Measurements from ENCODE around the gene IGSF9B.

The IGSF9B gene

DNA sequence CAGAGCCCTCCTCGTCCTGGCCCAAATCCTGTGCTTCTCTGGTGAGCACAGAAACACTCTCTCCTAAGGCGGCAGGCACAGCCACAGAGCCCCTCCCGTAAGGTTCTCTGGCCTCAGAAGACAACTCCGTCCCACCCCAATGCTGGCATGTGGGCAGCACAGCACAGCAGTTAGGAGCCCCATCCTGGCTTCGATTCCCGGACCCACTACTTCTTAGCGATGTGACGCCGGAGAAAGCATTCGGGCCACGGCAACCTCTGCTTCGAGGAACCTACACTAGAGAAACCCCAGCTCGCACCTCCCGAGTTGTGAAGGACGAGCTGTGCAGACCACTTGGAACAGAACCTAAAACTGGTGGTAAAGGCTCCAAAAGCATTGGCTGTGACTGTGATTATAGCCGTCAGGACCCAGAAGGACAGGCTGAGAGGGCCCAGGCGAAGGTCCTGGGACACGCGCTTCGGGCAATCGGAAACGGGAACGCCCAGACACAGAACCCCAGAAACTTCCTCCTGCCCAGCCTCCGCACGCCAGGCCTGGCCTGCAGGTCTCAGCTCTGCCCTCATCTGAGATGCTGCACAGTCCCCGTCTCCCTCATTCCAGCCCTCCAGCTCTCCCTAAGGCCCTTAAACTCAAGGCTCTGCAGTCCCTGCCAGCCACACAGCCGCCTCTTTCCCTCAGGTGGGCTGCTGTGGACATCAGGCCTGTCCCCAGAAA lies 26.6 kb downstream of the IGSF9B start:
- TF ChIP-seq, protein P1, sequence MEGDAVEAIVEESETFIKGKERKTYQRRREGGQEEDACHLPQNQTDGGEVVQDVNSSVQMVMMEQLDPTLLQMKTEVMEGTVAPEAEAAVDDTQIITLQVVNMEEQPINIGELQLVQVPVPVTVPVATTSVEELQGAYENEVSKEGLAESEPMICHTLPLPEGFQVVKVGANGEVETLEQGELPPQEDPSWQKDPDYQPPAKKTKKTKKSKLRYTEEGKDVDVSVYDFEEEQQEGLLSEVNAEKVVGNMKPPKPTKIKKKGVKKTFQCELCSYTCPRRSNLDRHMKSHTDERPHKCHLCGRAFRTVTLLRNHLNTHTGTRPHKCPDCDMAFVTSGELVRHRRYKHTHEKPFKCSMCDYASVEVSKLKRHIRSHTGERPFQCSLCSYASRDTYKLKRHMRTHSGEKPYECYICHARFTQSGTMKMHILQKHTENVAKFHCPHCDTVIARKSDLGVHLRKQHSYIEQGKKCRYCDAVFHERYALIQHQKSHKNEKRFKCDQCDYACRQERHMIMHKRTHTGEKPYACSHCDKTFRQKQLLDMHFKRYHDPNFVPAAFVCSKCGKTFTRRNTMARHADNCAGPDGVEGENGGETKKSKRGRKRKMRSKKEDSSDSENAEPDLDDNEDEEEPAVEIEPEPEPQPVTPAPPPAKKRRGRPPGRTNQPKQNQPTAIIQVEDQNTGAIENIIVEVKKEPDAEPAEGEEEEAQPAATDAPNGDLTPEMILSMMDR (conservative IDR thresholded peaks at IDR 0.05): no peak
- no peak for TF ChIP-seq ZFX (IDR thresholded peaks at IDR 0.05)
- H3K27ac ChIP-seq: peak overlapping the region; percentile 80; the same call in 1 of the 2 replicates

DNA sequence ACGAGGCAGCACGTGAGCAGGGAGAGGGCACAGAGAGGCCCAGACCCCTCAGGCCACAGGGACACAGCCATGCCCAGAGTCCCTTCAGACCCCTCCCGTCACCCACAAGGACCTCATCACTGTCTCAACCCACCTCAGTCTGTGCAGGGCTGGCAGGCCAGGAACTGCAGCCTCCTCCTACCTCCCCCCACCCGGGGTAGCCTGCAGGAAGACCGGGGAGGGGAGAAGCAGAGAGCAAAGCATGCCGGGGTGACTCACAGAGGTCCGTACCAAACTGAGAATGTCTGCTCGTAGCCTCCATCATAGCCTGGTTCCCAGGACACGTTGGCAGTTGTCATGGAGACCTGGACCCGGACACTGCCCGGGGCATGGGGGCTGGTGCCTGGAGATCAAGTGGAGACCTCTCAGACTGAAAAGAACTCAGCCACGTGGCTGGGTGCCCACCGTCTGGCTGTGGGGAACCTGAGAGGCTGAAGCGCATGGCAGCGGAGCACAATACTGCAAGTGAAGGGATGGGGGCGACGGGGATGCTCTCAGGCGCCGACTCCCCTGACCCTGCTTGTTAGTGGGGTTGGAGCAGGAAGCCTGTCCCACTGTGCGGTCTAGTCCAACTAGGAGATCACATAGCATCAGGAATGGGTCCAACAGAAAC lies 27.2 kb downstream of the IGSF9B start:
- H3K27ac ChIP-seq: peak overlapping the region; percentile 80
- TF ChIP-seq ZFX (IDR thresholded peaks at IDR 0.05): no peak
- TF ChIP-seq, protein P1 (conservative IDR thresholded peaks at IDR 0.05): no peak

DNA sequence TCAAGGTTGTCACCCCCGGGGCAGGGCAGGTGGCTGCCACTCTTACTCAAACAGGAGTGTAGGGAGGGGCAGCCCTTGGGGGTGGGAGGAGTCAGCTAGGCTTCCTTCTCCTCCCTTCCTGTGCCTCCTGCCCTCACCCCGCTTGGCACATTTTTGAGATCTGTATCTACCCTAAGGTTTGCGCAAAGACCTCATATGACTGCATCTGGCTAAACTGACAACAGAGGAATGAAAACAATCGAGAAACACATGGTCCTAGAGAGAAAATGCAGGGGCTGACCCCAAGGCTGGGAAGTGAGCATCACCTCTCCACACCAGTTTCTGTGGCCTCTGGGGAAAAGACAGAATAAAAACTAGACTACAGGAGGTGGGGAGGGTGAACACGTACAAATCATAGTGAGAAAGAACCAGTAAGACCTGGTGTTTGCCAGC lies 28.1 kb downstream of the IGSF9B start:
- TF ChIP-seq ZFX (IDR thresholded peaks at IDR 0.05): no peak

DNA sequence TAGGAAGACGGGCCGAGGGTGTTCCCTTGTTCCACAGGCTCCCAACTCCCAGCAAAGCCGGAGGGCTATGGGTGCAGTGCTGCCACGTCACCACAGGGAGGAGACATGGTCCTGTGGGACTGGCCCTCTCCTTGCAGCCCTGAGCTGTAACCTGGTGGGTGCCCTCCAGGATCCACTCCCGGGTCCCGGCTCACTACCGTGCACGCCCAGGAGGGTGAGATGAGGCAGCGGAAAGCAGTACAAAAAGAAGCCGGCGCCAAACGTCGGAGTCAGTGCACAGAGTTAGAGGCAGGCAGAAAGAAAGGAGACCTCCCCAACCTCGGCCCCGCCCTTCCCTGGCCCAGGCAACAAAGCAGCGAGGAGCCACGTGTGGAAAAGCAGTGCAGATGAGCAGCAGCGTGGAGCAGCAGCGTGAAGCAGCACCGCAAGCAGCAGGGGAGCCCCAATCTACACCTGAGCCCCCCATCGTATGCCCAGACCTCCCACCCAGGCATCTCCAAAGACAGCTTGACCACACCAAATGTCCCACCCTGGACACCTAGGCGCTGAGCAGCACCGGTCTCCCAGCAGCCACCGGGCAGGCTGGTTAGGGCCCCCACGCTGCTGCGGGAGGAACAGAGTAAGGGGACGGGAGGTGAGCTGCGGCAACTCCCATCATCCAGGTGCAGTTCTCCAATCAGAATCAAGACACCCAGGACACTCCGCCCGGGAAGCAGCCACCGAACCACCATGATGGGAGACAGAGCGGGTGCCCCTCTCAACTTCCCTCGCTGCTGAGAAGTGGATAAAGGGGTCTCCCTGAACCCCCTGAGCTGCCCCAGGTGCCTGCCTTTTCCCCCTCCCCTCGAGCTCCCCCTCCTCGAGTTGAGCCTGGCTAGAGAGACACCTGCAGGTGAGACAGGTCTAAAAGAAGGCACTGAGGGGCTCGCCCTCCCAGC lies 28.8 kb downstream of the IGSF9B start:
- TF ChIP-seq, protein P1 (conservative IDR thresholded peaks at IDR 0.05): peak; percentile 93
- TF ChIP-seq ZFX (IDR thresholded peaks at IDR 0.05): no peak

More for the DNA sequence above, 28.1 kb downstream of the IGSF9B start:
- H3K27ac ChIP-seq: peak overlapping the region; percentile 80

DNA sequence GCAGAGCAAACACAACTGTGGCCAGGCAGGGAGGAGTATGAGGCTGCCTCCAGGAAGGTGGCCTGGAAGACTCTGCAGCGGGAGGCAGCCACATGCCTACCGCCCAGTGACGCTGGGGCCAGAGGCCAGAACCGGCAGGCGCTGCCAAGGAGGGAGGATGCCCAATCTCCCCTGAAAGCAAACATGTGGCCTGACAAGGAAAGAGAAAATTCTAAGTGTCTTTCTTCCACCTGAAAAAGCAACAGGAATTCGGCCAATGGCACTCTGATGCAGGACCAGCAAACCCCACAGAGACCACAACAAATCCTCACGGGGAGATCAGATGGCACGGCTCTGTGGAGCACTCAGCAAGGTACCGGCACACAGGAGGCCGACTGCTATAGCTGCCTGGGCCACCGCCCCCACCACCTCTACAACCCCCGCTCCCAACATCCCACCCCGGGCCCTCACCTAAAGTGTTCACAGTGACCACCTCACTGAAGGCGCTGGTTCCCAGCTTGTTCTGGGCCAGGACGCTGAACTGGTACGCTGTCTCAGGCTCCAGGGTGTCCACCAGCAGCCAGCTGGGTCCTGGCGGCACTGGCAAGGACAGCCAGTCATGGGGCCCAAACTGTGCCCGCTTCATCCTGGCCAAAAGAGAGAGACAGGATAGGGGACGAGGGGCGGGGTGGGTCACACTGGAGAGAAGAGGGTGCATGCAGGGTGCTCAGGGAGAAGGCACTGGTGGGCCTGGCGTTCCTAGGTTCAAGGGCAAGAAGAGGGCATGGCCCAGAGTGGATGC lies 30.1 kb downstream of the IGSF9B start:
- TF ChIP-seq, protein P1 (conservative IDR thresholded peaks at IDR 0.05): no peak
- no peak for TF ChIP-seq ZFX (IDR thresholded peaks at IDR 0.05)
- peak overlapping the region; percentile 80; the same call in 1 of the 2 replicates for H3K27ac ChIP-seq

More for the DNA sequence above, 28.8 kb downstream of the IGSF9B start:
- peak overlapping the region; percentile 80 for H3K27ac ChIP-seq

DNA sequence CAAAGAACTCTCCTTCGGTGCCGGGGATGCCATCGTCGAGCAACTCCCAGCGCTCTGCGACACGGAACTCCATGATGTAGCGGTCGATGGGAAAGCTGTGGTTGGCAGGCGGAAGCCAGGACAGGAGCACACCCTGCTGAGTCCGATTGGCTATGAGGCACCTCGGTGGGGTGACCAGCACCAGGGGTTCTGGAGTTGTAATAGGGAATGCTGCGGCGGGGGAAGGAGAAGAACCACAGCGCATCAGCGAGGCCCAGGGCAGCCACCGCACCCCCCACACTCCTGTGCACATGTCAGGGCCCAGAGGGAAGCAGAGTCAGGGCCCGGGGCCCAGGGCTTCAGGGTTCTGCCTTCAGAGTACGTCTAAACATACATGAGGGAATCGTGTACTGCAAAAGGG lies 31.0 kb downstream of the IGSF9B start:
- H3K27ac ChIP-seq: no peak overlapping the region
- TF ChIP-seq ZFX (IDR thresholded peaks at IDR 0.05): no peak
- TF ChIP-seq, protein P1 (conservative IDR thresholded peaks at IDR 0.05): no peak

DNA sequence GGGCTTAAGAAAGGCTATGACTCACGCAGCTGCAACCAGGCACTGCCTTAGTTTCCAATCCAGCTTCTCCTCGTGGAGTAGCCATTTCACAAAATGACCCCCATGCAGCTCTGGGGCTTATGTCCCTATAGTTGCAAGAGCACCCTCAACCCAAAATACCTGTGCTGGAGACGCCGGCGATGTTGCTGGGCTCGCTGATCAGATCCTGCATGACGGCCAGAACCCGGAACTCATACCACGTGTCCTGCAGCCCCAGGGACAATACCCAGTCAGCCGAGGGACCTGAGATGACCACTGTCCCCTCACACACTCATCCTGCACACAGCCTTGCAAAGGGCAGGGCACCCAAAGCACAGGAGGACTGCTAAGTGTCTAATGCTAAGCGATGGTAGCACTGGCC lies 32.1 kb downstream of the IGSF9B start:
- TF ChIP-seq, protein P1 (conservative IDR thresholded peaks at IDR 0.05): no peak
- no peak for TF ChIP-seq ZFX (IDR thresholded peaks at IDR 0.05)

More for the DNA sequence above, 32.1 kb downstream of the IGSF9B start:
- no peak overlapping the region for H3K27ac ChIP-seq

All from C4-2B (cell line).